ENCODE results near the gene FAM13B.
"Not testable (repeated sequence)": the region's sequence is repeated elsewhere in the genome, so short reads cannot be mapped to it uniquely, and the experiment has no call there.

Gene FAM13B

GRCh38 chr5:137989419-137989818 is 43.5 kb downstream of the FAM13B start:
- in situ Hi-C loops (cut with HindIII; ENCODE audit: low sequenced_read_pairs): no loop called here

GRCh38 chr5:137975208-137975607 is 57.7 kb downstream of the FAM13B start:
- in situ Hi-C loops (cut with HindIII; ENCODE audit: low sequenced_read_pairs): no loop called here

- in situ Hi-C loops (cut with HindIII; ENCODE audit: low sequenced_read_pairs): not testable (repeated sequence)
These were observed 62.5 kb downstream of the FAM13B start for GRCh38 chr5:137970384-137970783.

- in situ Hi-C loops (cut with HindIII; ENCODE audit: low sequenced_read_pairs): no loop called here
These were observed 72.1 kb downstream of the FAM13B start for GRCh38 chr5:137960819-137961218.

GRCh38 chr5:137960141-137960540 is 72.7 kb downstream of the FAM13B start:
- in situ Hi-C loops (cut with HindIII; ENCODE audit: low sequenced_read_pairs): no loop called here

- in situ Hi-C loops (cut with HindIII; ENCODE audit: low sequenced_read_pairs): no loop called here
These were observed 73.4 kb downstream of the FAM13B start for GRCh38 chr5:137959488-137959887.

GRCh38 chr5:137957948-137958347 is 74.9 kb downstream of the FAM13B start:
- in situ Hi-C loops (cut with HindIII; ENCODE audit: low sequenced_read_pairs): no loop called here

- in situ Hi-C loops (cut with HindIII; ENCODE audit: low sequenced_read_pairs): no loop called here
These were observed 78.6 kb downstream of the FAM13B start for GRCh38 chr5:137954131-137954879.

- in situ Hi-C loops (cut with HindIII; ENCODE audit: low sequenced_read_pairs): no loop called here
These were observed 87.1 kb downstream of the FAM13B start for GRCh38 chr5:137945825-137946224.

- in situ Hi-C loops (cut with HindIII; ENCODE audit: low sequenced_read_pairs): not testable (repeated sequence)
These were observed 88.6 kb downstream of the FAM13B start for GRCh38 chr5:137944280-137944679.

GRCh38 chr5:137939331-137939730 is 93.5 kb downstream of the FAM13B start:
- in situ Hi-C loops (cut with HindIII; ENCODE audit: low sequenced_read_pairs): no loop called here

- in situ Hi-C loops (cut with HindIII; ENCODE audit: low sequenced_read_pairs): no loop called here
These were observed 94.1 kb downstream of the FAM13B start for GRCh38 chr5:137938751-137939143.

GRCh38 chr5:137937994-137938750 is 94.7 kb downstream of the FAM13B start:
- in situ Hi-C loops (cut with HindIII; ENCODE audit: low sequenced_read_pairs): no loop called here

- in situ Hi-C loops (cut with HindIII; ENCODE audit: low sequenced_read_pairs): no loop called here
These were observed 97.2 kb downstream of the FAM13B start for GRCh38 chr5:137935694-137936093.

- in situ Hi-C loops (cut with HindIII; ENCODE audit: low sequenced_read_pairs): no loop called here
These were observed 97.7 kb downstream of the FAM13B start for GRCh38 chr5:137935190-137935589.

GRCh38 chr5:137933491-137933911 is 99.4 kb downstream of the FAM13B start:
- in situ Hi-C loops (cut with HindIII; ENCODE audit: low sequenced_read_pairs): no loop called here

GRCh38 chr5:137932800-137933199 is 100.1 kb downstream of the FAM13B start:
- in situ Hi-C loops (cut with HindIII; ENCODE audit: low sequenced_read_pairs): no loop called here

GRCh38 chr5:137923856-137924255 is 109.0 kb downstream of the FAM13B start:
- in situ Hi-C loops (cut with HindIII; ENCODE audit: low sequenced_read_pairs): no loop called here

GRCh38 chr5:137921931-137922330 is 110.9 kb downstream of the FAM13B start:
- in situ Hi-C loops (cut with HindIII; ENCODE audit: low sequenced_read_pairs): no loop called here

- in situ Hi-C loops (cut with HindIII; ENCODE audit: low sequenced_read_pairs): no loop called here
These were observed 116.0 kb downstream of the FAM13B start for GRCh38 chr5:137916923-137917322.

- in situ Hi-C loops (cut with HindIII; ENCODE audit: low sequenced_read_pairs): no loop called here
These were observed 118.1 kb downstream of the FAM13B start for GRCh38 chr5:137914758-137915157.

GRCh38 chr5:137902408-137903133 is 130.3 kb downstream of the FAM13B start:
- in situ Hi-C loops (cut with HindIII; ENCODE audit: low sequenced_read_pairs): no loop called here

Measured in DLD1 (cell line).